H9 (cell line): Measurements from ENCODE around the gene ARL8A. TPM values are rescaled to one million over a fixed set of nuclear protein-coding genes. Genes with fewer than 3 reads are reported as not detected.

Source experiments
- DNase-seq: peaks from one replicate; pipeline ENCODE4 v3.0.0-alpha.2; 2017
- H2AFZ ChIP-seq: one replicate; pipeline ENCODE4 v1.6.1; 2013; ENCODE audit warnings: mild to moderate bottlenecking, low read length, control low read depth, moderate library complexity
- H2AK5ac ChIP-seq: 2 replicates; pipeline ENCODE4 v1.6.1; 2013; ENCODE audit warnings: low read length, control low read depth, mixed read lengths; ENCODE audit not compliant: insufficient read length
- H2BK120ac ChIP-seq: one replicate; pipeline ENCODE4 v1.6.1; 2013; ENCODE audit warnings: low read depth, mild to moderate bottlenecking, low read length, control low read depth, inconsistent platforms; ENCODE audit not compliant: poor library complexity, severe bottlenecking
- H2BK12ac ChIP-seq: 2 replicates; pipeline ENCODE4 v1.6.1; 2013; ENCODE audit warnings: low read length, control low read depth, mixed read lengths, low read depth; ENCODE audit not compliant: insufficient read length
- H2BK15ac ChIP-seq: 2 replicates; pipeline ENCODE4 v1.6.1; 2013; ENCODE audit warnings: low read depth, low read length, control low read depth
- H2BK20ac ChIP-seq: one replicate; pipeline ENCODE4 v1.6.1; 2013; ENCODE audit warnings: low read depth, mild to moderate bottlenecking, low read length, control low read depth, inconsistent platforms; ENCODE audit not compliant: poor library complexity, severe bottlenecking
- H2BK5ac ChIP-seq: 2 replicates; pipeline ENCODE4 v1.6.1; 2013; ENCODE audit warnings: low read length, control low read depth, mixed read lengths; ENCODE audit not compliant: insufficient read length
- H3K14ac ChIP-seq: 2 replicates; pipeline ENCODE4 v1.6.1; 2013; ENCODE audit warnings: low read length, control low read depth; ENCODE audit not compliant: insufficient read depth
- H3K18ac ChIP-seq: 2 replicates; pipeline ENCODE4 v1.6.1; 2013; ENCODE audit warnings: low read depth, mild to moderate bottlenecking, mixed read lengths, low read length, control low read depth; ENCODE audit not compliant: insufficient read length
- H3K23ac ChIP-seq: 2 replicates; pipeline ENCODE4 v1.6.1; 2013; ENCODE audit warnings: low read length, control low read depth, mixed read lengths, low read depth; ENCODE audit not compliant: insufficient read length
- H3K23me2 ChIP-seq: 2 replicates; pipeline ENCODE4 v1.6.1; 2013; ENCODE audit warnings: low read depth, mild to moderate bottlenecking, mixed read lengths, low read length, control low read depth; ENCODE audit not compliant: insufficient read length, poor library complexity, severe bottlenecking
- H3K27ac ChIP-seq: 2 replicates; pipeline ENCODE4 v1.5.1; 2013; ENCODE audit warnings: low read length, control low read depth, mixed read lengths, low read depth; ENCODE audit not compliant: insufficient read length
- H3K27me3 ChIP-seq: 2 replicates; pipeline ENCODE4 v1.6.1; 2013; ENCODE audit warnings: low read length, control low read depth, inconsistent platforms; ENCODE audit not compliant: insufficient read depth
- H3K4ac ChIP-seq: 2 replicates; pipeline ENCODE4 v1.6.1; 2013; ENCODE audit warnings: low read depth, mild to moderate bottlenecking, control low read depth, inconsistent platforms, low read length, moderate library complexity
- H3K4me1 ChIP-seq: 2 replicates; pipeline ENCODE4 v1.6.1; 2013; ENCODE audit warnings: low read length, control low read depth, inconsistent platforms; ENCODE audit not compliant: insufficient read depth
- H3K4me2 ChIP-seq: 2 replicates; pipeline ENCODE4 v1.6.1; 2013; ENCODE audit warnings: low read length, control low read depth, mixed read lengths; ENCODE audit not compliant: insufficient read length, insufficient read depth
- H3K56ac ChIP-seq: 2 replicates; pipeline ENCODE4 v1.6.1; 2013; ENCODE audit warnings: low read depth, mild to moderate bottlenecking, mixed read lengths, low read length, control low read depth; ENCODE audit not compliant: insufficient read length
- H3K79me1 ChIP-seq: 2 replicates; pipeline ENCODE4 v1.6.1; 2013; ENCODE audit warnings: low read depth, mild to moderate bottlenecking, moderate library complexity, low read length, control low read depth, inconsistent platforms; ENCODE audit not compliant: insufficient read depth, poor library complexity, severe bottlenecking
- H3K79me2 ChIP-seq: 2 replicates; pipeline ENCODE4 v1.6.1; 2013; ENCODE audit warnings: low read length, control low read depth, inconsistent platforms; ENCODE audit not compliant: insufficient read depth
- H3K9ac ChIP-seq: 2 replicates; pipeline ENCODE4 v1.6.1; 2013; ENCODE audit warnings: low read length, control low read depth, mixed read lengths; ENCODE audit not compliant: insufficient read length; ENCODE audit errors: extremely low read depth
- H3K9me3 ChIP-seq: one replicate; pipeline ENCODE4 v1.6.1; 2013; ENCODE audit warnings: low read depth, low read length, inconsistent platforms; ENCODE audit not compliant: control insufficient read depth
- H3T11ph ChIP-seq: one replicate; pipeline ENCODE4 v1.6.1; 2013; ENCODE audit warnings: mild to moderate bottlenecking, low read length, control low read depth, inconsistent platforms
- H4K20me1 ChIP-seq: one replicate; pipeline ENCODE4 v1.6.1; 2013; ENCODE audit not compliant: control insufficient read depth, insufficient read length, insufficient read depth
- H4K5ac ChIP-seq: 2 replicates; pipeline ENCODE4 v1.6.1; 2013; ENCODE audit warnings: low read depth, mild to moderate bottlenecking, mixed read lengths, low read length, control low read depth; ENCODE audit not compliant: insufficient read length
- H4K8ac ChIP-seq: replicated peaks from 2 replicates; pipeline ENCODE4 v1.6.1; 2013; ENCODE audit warnings: low read length, control low read depth, mixed read lengths, low read depth; ENCODE audit not compliant: insufficient read length
- H4K91ac ChIP-seq: 2 replicates; pipeline ENCODE4 v1.6.1; 2013; ENCODE audit warnings: low read depth, mild to moderate bottlenecking, moderate library complexity, mixed read lengths, low read length, control low read depth; ENCODE audit not compliant: insufficient read length
- H3K27ac Mint-ChIP-seq, 3 experiments: 2 replicates in 2 of 3; 3 replicates in 1 of 3; pipeline ENCODE4 v1.8.0; 2020 to 2021; ENCODE audit warnings: mixed read lengths in 3 of 3, mild to moderate bottlenecking in 1 of 3, moderate library complexity in 1 of 3
- H3K27me3 Mint-ChIP-seq: 2 replicates; pipeline ENCODE4 v1.8.0; 2021; ENCODE audit warnings: low read depth, mild to moderate bottlenecking, moderate library complexity, mixed read lengths
- H3K36me3 Mint-ChIP-seq, 3 experiments: 2 replicates in 2 of 3; 3 replicates in 1 of 3; pipeline ENCODE4 v1.8.0; 2020 to 2021; ENCODE audit warnings: low read depth in 3 of 3, mixed read lengths in 3 of 3; ENCODE audit not compliant: insufficient read depth in 1 of 3
- H3K4me1 Mint-ChIP-seq, 2 experiments: 2 replicates each; pipeline ENCODE4 v1.8.0; 2020; ENCODE audit warnings: mixed read lengths in 2 of 2
- H3K4me3 Mint-ChIP-seq, 2 experiments: 2 replicates in 1 of 2; 3 replicates in 1 of 2; pipeline ENCODE4 v1.8.0; 2020 to 2021; ENCODE audit warnings: mild to moderate bottlenecking in 2 of 2, mixed read lengths in 2 of 2, moderate library complexity in 1 of 2
- H3K9me3 Mint-ChIP-seq, 2 experiments: 2 replicates in 1 of 2; 3 replicates in 1 of 2; pipeline ENCODE4 v1.8.0; 2020; ENCODE audit warnings: mild to moderate bottlenecking in 2 of 2, mixed read lengths in 2 of 2, moderate library complexity in 1 of 2
- WGBS: extraction: QIAGEN DNeasy Blood & Tissue Kit; methylation state at CpG from one replicate; pipeline ENCODE4 v1.1.7; 2013; ENCODE audit warnings: missing lambda C conversion rate, low lambda C conversion rate, mixed read lengths; ENCODE audit not compliant: insufficient read length; ENCODE audit errors: extremely low coverage; 5-methylcytosine and 5-hydroxymethylcytosine counted together
- total RNA-seq: library from RNA; stranded (reverse); gene quantifications from 2 replicates; pipeline ENCODE4 v1.2.1, GENCODE V29; 2021
- TF ChIP-seq, protein P1 (sequence below): fragments of 200-600 bp; sonication (generic); conservative IDR thresholded peaks from 3 replicates; pipeline ENCODE4 v1.8.0; 2021; ENCODE audit warnings: antibody characterized with exemption, mild to moderate bottlenecking

The ARL8A gene
- total RNA-seq, 1 experiment from 2014 or later: 67.2 TPM

DNA sequence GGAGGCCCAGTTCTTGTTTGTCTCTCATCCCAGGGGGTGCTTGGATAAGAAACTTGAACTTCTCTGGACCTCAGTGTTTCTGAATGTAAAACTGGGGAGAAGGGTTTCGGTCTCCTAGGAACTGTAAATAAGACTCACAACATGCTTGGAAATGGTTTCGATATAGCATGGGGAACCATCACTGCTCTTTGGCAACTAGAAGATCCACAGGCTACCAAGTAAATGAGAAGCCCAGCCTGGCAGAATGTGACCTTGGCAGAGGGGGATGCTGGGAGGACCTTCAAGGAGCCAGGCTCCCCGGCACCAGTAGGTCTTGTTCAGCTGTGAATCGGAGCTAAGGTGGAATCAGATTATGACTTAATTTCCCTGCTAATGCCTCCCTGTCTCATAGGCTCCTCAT, 3.7 kb downstream of the ARL8A start:
- Histone ChIP-seq H3K79me2 (peaks cover 13% of the 10 kb centered on the region; the same call in 1 of the 2 replicates), H2BK15ac (no peak overlapping the region), H3K14ac (no peak overlapping the region), H3K27me3 (no peaks in the 10 kb centered on the region; the same call in 1 of the 2 replicates), H3K4me1 (peaks cover 3% of the 10 kb centered on the region; the same call in 1 of the 2 replicates), H3K9me3 (no peaks in the 10 kb centered on the region), H2BK20ac (no peak overlapping the region), H4K8ac (no peak overlapping the region), H3K4me2 (no peak overlapping the region), H4K5ac (no peak overlapping the region), H3K23ac (no peak overlapping the region), H2BK120ac (no peak overlapping the region), H3T11ph (no peak overlapping the region), H2BK5ac (no peak overlapping the region), H3K18ac (no peak overlapping the region), H3K4ac (no peak overlapping the region), H3K79me1 (peaks cover 11% of the 10 kb centered on the region), H2BK12ac (no peak overlapping the region), H3K27ac (no peak overlapping the region), H2AK5ac (no peak overlapping the region), H3K9ac (no peak overlapping the region), H3K23me2 (peaks cover 14% of the 10 kb centered on the region), H4K20me1 (no peaks in the 10 kb centered on the region), H4K91ac (no peak overlapping the region), H3K56ac (no peak overlapping the region), H2AFZ (no peak overlapping the region)
- DNase-seq: no peak
- Mint-ChIP-seq H3K4me3 (no peak overlapping the region), H3K36me3 (peaks cover 6 to 13% (median 7%) of the 10 kb centered on the region in 3 experiments; a peak in 4 of 7 replicates), H3K27ac (0 out of 7 replicates have a peak overlapping the region, but pooled peaks of 1 of the 3 experiments have one; percentile 22), H3K27me3 (peaks cover 10% of the 10 kb centered on the region), H3K9me3 (no peaks in the 10 kb centered on the region), H3K4me1 (peaks cover 23 to 31% of the 10 kb centered on the region in 2 experiments)
- no CpG with 5 or more reads among the region's 4 CpGs for WGBS
- TF ChIP-seq, protein P1, sequence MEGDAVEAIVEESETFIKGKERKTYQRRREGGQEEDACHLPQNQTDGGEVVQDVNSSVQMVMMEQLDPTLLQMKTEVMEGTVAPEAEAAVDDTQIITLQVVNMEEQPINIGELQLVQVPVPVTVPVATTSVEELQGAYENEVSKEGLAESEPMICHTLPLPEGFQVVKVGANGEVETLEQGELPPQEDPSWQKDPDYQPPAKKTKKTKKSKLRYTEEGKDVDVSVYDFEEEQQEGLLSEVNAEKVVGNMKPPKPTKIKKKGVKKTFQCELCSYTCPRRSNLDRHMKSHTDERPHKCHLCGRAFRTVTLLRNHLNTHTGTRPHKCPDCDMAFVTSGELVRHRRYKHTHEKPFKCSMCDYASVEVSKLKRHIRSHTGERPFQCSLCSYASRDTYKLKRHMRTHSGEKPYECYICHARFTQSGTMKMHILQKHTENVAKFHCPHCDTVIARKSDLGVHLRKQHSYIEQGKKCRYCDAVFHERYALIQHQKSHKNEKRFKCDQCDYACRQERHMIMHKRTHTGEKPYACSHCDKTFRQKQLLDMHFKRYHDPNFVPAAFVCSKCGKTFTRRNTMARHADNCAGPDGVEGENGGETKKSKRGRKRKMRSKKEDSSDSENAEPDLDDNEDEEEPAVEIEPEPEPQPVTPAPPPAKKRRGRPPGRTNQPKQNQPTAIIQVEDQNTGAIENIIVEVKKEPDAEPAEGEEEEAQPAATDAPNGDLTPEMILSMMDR: no peak
